Measurements from ENCODE around the gene ARHGAP32.

- TF ChIP-seq POU6F1 (CRISPR knock-in tag; IDR thresholded peaks at IDR 0.05; ENCODE audit: borderline replicate concordance, low read depth) = no peak
- TF ChIP-seq ARNTL (CRISPR knock-in tag; IDR thresholded peaks at IDR 0.05; ENCODE audit: borderline replicate concordance, low read depth) = no peak
- TF ChIP-seq OSR1 (CRISPR knock-in tag; IDR thresholded peaks at IDR 0.05) = no peak
- no peak for TF ChIP-seq PATZ1 (CRISPR knock-in tag; IDR thresholded peaks at IDR 0.05; ENCODE audit: borderline replicate concordance)
- TF ChIP-seq CREB5 (CRISPR knock-in tag; IDR thresholded peaks at IDR 0.05; ENCODE audit: low read depth) = no peak
- TF ChIP-seq ZFP3 (CRISPR knock-in tag; IDR thresholded peaks at IDR 0.05) = no peak
- no peak for TF ChIP-seq TCF4 (CRISPR knock-in tag; IDR thresholded peaks at IDR 0.05; ENCODE audit: borderline replicate concordance)
- TF ChIP-seq RARB (CRISPR knock-in tag; IDR thresholded peaks at IDR 0.05) = no peak
- TF ChIP-seq ISL1 (CRISPR knock-in tag; IDR thresholded peaks at IDR 0.05) = no peak
- no peak for TF ChIP-seq ZNF70 (CRISPR knock-in tag; IDR thresholded peaks at IDR 0.05)
- TF ChIP-seq TSHZ2 (CRISPR knock-in tag; IDR thresholded peaks at IDR 0.05) = no peak
- TF ChIP-seq TOX (CRISPR knock-in tag; IDR thresholded peaks at IDR 0.05; ENCODE audit: borderline replicate concordance) = no peak
- no peak for TF ChIP-seq ZFP30 (CRISPR knock-in tag; IDR thresholded peaks at IDR 0.05)
These were observed 85.3 kb downstream of the ARHGAP32 start for GRCh38 chr11:129106788-129107187.
